Stomach (tissue), 4 donors: Measurements from ENCODE around the gene CCNF.

Experiments used
- EP300 ChIP-seq: sonication (generic); formaldehyde crosslinking; IDR thresholded peaks from one replicate; pipeline ENCODE4 v1.6.1; 2017; ENCODE audit warnings: antibody characterized with exemption
- POLR2A ChIP-seq, 4 donors: fragments of 450-650 bp; IDR thresholded peaks; one replicate each; pipeline ENCODE4 v1.6.1; 2016; ENCODE audit warnings: antibody characterized with exemption in 4 of 4, control low read depth in 2 of 4, mild to moderate bottlenecking in 1 of 4, moderate library complexity in 1 of 4
- TF ChIP-seq, protein P1 (sequence below), 7 experiments: fragments of 450-650 bp in 4 of 7; fragments of 200-600 bp in 3 of 7; sonication (generic) in 3 of 7; IDR thresholded peaks; one replicate each; pipeline ENCODE4 v1.5.1; 2016 to 2019; ENCODE audit warnings: antibody characterized with exemption in 7 of 7, control low read depth in 2 of 7, mild to moderate bottlenecking in 1 of 7

DNA sequence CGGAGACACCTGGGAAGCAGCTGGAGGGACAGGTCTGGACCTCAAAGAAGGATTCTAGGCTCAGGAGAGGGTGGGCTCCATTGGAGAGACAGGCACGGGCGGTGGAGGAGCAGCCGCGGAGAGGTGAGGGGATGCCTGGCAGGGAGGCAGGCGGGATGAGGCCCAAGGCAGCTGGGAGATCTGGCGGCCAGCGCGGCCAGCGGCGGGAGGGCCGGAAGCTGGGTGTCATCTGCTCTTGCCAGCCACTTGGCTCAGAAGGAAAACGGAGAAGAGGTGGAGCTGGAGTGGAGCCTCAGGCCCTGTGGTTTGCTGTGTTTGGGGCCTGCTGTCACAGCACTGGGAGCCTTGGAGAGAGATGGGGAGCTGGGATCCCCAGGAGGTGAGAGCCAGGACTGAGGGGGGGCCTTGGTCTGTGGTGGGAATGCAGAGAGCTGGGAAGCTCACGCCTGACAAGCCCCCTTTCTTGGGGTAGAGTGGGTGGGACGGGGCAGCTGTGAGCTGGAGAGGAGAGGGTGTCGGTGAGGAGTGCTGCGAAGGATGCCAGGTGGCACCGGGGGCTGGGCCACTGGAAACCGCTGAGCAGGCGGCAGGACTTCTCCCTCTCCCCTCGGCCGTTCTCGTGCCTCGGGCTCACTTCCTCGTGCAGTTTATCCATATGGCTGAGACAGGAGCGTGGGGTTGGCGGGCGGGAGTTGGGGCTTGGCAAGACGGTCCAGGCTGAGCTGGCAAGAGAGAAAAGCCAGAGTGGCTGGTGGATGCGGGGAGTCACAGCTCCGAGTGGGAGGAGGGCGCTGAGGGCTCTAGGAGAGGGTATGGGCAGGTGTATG is 53.7 kb downstream of the CCNF start:
- TF ChIP-seq, protein P1, sequence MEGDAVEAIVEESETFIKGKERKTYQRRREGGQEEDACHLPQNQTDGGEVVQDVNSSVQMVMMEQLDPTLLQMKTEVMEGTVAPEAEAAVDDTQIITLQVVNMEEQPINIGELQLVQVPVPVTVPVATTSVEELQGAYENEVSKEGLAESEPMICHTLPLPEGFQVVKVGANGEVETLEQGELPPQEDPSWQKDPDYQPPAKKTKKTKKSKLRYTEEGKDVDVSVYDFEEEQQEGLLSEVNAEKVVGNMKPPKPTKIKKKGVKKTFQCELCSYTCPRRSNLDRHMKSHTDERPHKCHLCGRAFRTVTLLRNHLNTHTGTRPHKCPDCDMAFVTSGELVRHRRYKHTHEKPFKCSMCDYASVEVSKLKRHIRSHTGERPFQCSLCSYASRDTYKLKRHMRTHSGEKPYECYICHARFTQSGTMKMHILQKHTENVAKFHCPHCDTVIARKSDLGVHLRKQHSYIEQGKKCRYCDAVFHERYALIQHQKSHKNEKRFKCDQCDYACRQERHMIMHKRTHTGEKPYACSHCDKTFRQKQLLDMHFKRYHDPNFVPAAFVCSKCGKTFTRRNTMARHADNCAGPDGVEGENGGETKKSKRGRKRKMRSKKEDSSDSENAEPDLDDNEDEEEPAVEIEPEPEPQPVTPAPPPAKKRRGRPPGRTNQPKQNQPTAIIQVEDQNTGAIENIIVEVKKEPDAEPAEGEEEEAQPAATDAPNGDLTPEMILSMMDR (IDR thresholded peaks at IDR 0.05), result no peak
- TF ChIP-seq EP300 (no peak), POLR2A (IDR thresholded peaks at IDR 0.05) (no peak)
